Measurements from ENCODE around the gene UBE2D2.
A peak's percentile ranks its signal among the peaks of the same experiment; 100 is the strongest.
"Not testable (repeated sequence)": the region's sequence is repeated elsewhere in the genome, so short reads cannot be mapped to it uniquely, and the experiment has no call there.

The UBE2D2 gene

DNA sequence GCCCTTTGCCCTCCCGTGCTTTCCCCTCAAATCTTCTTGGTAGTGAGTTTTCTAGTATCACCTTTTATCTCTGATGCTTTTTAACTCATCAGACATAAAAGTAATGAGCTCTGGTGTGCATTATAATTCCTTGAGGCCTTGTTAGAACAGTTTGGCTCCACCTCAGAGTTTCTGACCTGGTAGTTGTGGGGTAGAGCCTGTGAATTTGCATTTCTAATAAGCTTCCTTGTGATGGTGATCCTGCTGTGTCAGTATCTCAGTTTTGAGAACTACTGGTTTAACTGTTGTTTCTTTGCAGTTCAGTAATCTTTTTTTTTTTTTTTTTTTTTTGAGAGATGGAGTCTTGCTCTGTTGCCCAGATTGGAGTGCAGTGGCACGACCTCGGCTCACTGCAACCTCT lies 31.1 kb downstream of the UBE2D2 start:
- Histone ChIP-seq H3K9me3 (ENCODE audit: low read depth, low read length) (no peaks in the 10 kb centered on the region), H3K27ac (peak overlapping the region; percentile 0; the same call in 1 of the 2 replicates), H3K4me3 (no peak overlapping the region), H3K36me3 (ENCODE audit: insufficient read depth, low read length) (peaks cover 6% of the 10 kb centered on the region; the same call in 1 of the 2 replicates), H3K9ac (ENCODE audit: insufficient read length) (no peak overlapping the region)
- no peak for TF ChIP-seq EZH2 (IDR thresholded peaks at IDR 0.05)
- TF ChIP-seq POLR2AphosphoS5 (IDR thresholded peaks at IDR 0.05; ENCODE audit: borderline replicate concordance, low read depth, low read length) = no peak
- TF ChIP-seq FOXP2 (optimal IDR thresholded peaks at IDR 0.05; ENCODE audit: control extremely low read depth, extremely low read length, insufficient read depth) = no peak
- no peak for DNase-seq (ENCODE audit: low read depth, low spot score)

GRCh38 chr5:139593076-139593475 lies 31.9 kb downstream of the UBE2D2 start:
- not testable (repeated sequence) for H3K27ac ChIP-seq; H3K9ac ChIP-seq (ENCODE audit: insufficient read length); H3K4me3 ChIP-seq; H3K36me3 ChIP-seq (ENCODE audit: insufficient read depth, low read length); DNase-seq (ENCODE audit: low read depth, low spot score); H3K9me3 ChIP-seq (ENCODE audit: low read depth, low read length)

GRCh38 chr5:139593716-139594319 lies 32.7 kb downstream of the UBE2D2 start:
- Histone ChIP-seq H3K4me3 (no peak overlapping the region), H3K9me3 (ENCODE audit: low read depth, low read length) (no peaks in the 10 kb centered on the region), H3K9ac (ENCODE audit: insufficient read length) (no peak overlapping the region), H3K27ac (no peak overlapping the region), H3K36me3 (ENCODE audit: insufficient read depth, low read length) (peaks cover 9% of the 10 kb centered on the region; the same call in 1 of the 2 replicates)
- DNase-seq (ENCODE audit: low read depth, low spot score) = no peak
- TF ChIP-seq FOXP2 (optimal IDR thresholded peaks at IDR 0.05; ENCODE audit: control extremely low read depth, extremely low read length, insufficient read depth) (no peak), EZH2 (IDR thresholded peaks at IDR 0.05) (no peak), POLR2AphosphoS5 (IDR thresholded peaks at IDR 0.05; ENCODE audit: borderline replicate concordance, low read depth, low read length) (no peak)

DNA sequence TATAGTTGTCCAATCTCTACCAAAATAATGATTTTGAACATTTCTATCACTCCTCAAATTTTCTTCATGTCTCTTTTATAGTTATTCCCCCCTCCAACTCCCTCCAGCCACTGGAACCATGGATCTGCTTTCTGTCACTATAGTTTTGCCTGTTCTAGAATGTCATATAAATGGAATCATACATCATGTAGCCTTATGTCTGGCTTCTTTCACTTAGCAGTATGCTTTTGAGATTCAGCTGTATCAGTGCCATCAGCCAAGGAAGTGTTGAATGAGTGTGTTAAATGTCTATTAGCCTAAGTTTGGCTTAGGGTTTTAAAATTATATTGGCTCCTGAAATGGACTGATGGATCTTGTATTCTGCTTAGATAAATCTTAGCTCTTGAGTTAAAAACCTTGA lies 36.0 kb downstream of the UBE2D2 start:
- DNase-seq (ENCODE audit: low read depth, low spot score) = no peak
- Histone ChIP-seq H3K27ac (no peak overlapping the region), H3K9ac (ENCODE audit: insufficient read length) (no peak overlapping the region), H3K36me3 (ENCODE audit: insufficient read depth, low read length) (peaks cover 29% of the 10 kb centered on the region), H3K4me3 (no peak overlapping the region), H3K9me3 (ENCODE audit: low read depth, low read length) (no peaks in the 10 kb centered on the region)
- TF ChIP-seq FOXP2 (optimal IDR thresholded peaks at IDR 0.05; ENCODE audit: control extremely low read depth, extremely low read length, insufficient read depth) (no peak), EZH2 (IDR thresholded peaks at IDR 0.05) (no peak), POLR2AphosphoS5 (IDR thresholded peaks at IDR 0.05; ENCODE audit: borderline replicate concordance, low read depth, low read length) (no peak)

DNA sequence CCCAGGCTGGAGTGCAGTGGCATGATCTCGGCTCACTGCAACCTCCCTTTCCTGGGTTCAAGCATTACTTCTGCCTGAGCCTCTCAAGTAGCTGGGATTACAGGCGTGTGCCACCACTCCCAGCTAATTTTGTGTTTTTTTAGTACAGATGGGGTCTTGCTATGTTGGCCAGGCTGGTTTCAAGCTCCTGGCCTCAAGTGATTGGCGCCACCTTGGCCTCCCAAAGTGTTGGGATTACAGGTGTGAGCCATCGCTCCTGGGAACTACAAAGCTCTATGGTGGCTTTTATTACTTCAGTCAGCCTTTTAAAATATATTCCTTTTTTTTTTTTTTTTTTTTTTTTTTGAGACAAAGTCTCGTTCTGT lies 37.4 kb downstream of the UBE2D2 start:
- not testable (repeated sequence) for H3K9me3 ChIP-seq (ENCODE audit: low read depth, low read length); H3K9ac ChIP-seq (ENCODE audit: insufficient read length); H3K4me3 ChIP-seq; H3K27ac ChIP-seq; DNase-seq (ENCODE audit: low read depth, low spot score)
- peaks cover 40% of the 10 kb centered on the region for H3K36me3 ChIP-seq (ENCODE audit: insufficient read depth, low read length)

- DNase-seq (ENCODE audit: low read depth, low spot score) = no peak
- Histone ChIP-seq H3K4me3 (no peak overlapping the region), H3K27ac (no peak overlapping the region), H3K9me3 (ENCODE audit: low read depth, low read length) (no peaks in the 10 kb centered on the region), H3K36me3 (ENCODE audit: insufficient read depth, low read length) (peaks cover 37% of the 10 kb centered on the region), H3K9ac (ENCODE audit: insufficient read length) (no peak overlapping the region)
- no peak for TF ChIP-seq EZH2 (IDR thresholded peaks at IDR 0.05)
- no peak for TF ChIP-seq POLR2AphosphoS5 (IDR thresholded peaks at IDR 0.05; ENCODE audit: borderline replicate concordance, low read depth, low read length)
- TF ChIP-seq FOXP2 (optimal IDR thresholded peaks at IDR 0.05; ENCODE audit: control extremely low read depth, extremely low read length, insufficient read depth) = no peak
These were observed 39.3 kb downstream of the UBE2D2 start for GRCh38 chr5:139600336-139600949.

DNA sequence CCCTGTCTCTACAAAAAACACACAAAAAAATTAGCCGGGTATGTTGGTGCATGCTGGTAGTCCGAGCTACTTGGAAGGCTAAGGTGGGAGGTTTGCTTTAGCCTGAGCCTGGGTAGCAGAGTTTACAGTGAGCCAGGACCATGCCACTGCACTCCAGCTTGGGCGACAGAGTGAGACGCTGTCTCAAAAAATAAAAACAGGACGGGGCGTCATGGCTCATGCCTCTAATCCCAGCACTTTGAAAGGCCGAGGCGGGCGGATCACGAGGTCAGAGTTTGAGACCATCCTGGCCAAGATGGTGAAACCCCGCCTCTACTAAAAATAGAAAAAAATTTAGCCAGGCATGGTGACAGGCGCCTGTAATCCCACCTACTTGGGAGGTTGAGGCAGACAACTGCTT lies 40.3 kb downstream of the UBE2D2 start:
- H3K36me3 ChIP-seq (ENCODE audit: insufficient read depth, low read length) = peaks cover 40% of the 10 kb centered on the region
- TF ChIP-seq POLR2AphosphoS5 (IDR thresholded peaks at IDR 0.05; ENCODE audit: borderline replicate concordance, low read depth, low read length) = no peak
- TF ChIP-seq EZH2 (IDR thresholded peaks at IDR 0.05) = no peak
- TF ChIP-seq FOXP2 (optimal IDR thresholded peaks at IDR 0.05; ENCODE audit: control extremely low read depth, extremely low read length, insufficient read depth) = no peak

GRCh38 chr5:139601948-139602347 lies 40.8 kb downstream of the UBE2D2 start:
- peaks cover 40% of the 10 kb centered on the region for H3K36me3 ChIP-seq (ENCODE audit: insufficient read depth, low read length)
- H3K27ac ChIP-seq = not testable (repeated sequence)

More for the DNA sequence above, 40.3 kb downstream of the UBE2D2 start:
- H3K9ac ChIP-seq (ENCODE audit: insufficient read length) = no peak overlapping the region
- H3K27ac ChIP-seq = no peak overlapping the region
- no peak overlapping the region for H3K4me3 ChIP-seq
- H3K9me3 ChIP-seq (ENCODE audit: low read depth, low read length) = no peaks in the 10 kb centered on the region
- DNase-seq (ENCODE audit: low read depth, low spot score) = no peak

DNA sequence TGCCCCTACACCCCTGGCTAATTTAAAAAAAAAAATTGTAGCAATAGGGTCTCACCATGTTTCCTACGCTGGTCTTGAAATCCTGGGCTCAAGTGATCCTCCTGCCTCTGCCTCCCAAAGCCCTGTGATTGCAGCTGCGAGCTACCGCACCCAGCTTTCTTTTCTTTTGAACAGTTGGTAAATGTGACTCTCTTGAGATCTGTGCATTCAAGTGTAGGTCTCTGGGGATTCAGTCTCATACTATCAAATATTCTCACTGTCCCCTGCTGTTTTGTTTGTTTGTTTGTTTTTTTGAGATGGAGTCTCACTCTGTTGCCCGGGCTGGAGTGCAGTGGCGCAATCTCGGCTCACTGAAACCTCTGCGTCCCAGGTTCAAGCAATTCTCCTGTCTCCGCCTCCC lies 44.7 kb downstream of the UBE2D2 start:
- peaks cover 25% of the 10 kb centered on the region for H3K36me3 ChIP-seq (ENCODE audit: insufficient read depth, low read length)
- no peak for DNase-seq (ENCODE audit: low read depth, low spot score)
- no peak overlapping the region for H3K9ac ChIP-seq (ENCODE audit: insufficient read length)
- H3K27ac ChIP-seq = no peak overlapping the region
- H3K4me3 ChIP-seq = no peak overlapping the region
- H3K9me3 ChIP-seq (ENCODE audit: low read depth, low read length) = no peaks in the 10 kb centered on the region
- no peak for TF ChIP-seq FOXP2 (optimal IDR thresholded peaks at IDR 0.05; ENCODE audit: control extremely low read depth, extremely low read length, insufficient read depth)
- no peak for TF ChIP-seq POLR2AphosphoS5 (IDR thresholded peaks at IDR 0.05; ENCODE audit: borderline replicate concordance, low read depth, low read length)
- no peak for TF ChIP-seq EZH2 (IDR thresholded peaks at IDR 0.05)

More at GRCh38 chr5:139601948-139602347, 40.8 kb downstream of the UBE2D2 start:
- H3K4me3 ChIP-seq; DNase-seq (ENCODE audit: low read depth, low spot score); H3K9ac ChIP-seq (ENCODE audit: insufficient read length); H3K9me3 ChIP-seq (ENCODE audit: low read depth, low read length): not testable (repeated sequence)

Data from SK-N-MC (cell line).